Measurements from ENCODE around the gene ZNF888. TPM values are rescaled to one million over a fixed set of nuclear protein-coding genes. Genes with fewer than 3 reads are reported as not detected.
"Not testable (repeated sequence)": the region's sequence is repeated elsewhere in the genome, so short reads cannot be mapped to it uniquely, and the experiment has no call there.

ZNF888 gene
- total RNA-seq, 1 donor from 2014 or later = 8.9 TPM

- peaks cover 3% of the 10 kb centered on the region for H3K4me1 Mint-ChIP-seq (ENCODE audit: unreplicated experiment)
- peak overlapping the region; percentile 44 for H3K27ac Mint-ChIP-seq
- H3K4me3 Mint-ChIP-seq = no peak overlapping the region
- H3K36me3 Mint-ChIP-seq = peaks cover 52% of the 10 kb centered on the region
- no peaks in the 10 kb centered on the region for H3K27me3 Mint-ChIP-seq
- no peaks in the 10 kb centered on the region for H3K9me3 Mint-ChIP-seq
- no peak for TF ChIP-seq CTCF (conservative IDR thresholded peaks at IDR 0.05)
- DNase-seq (ENCODE audit: extremely low spot score, unreplicated experiment) = no peak
Measured at GRCh38 chr19:52889931-52890330, 33.3 kb downstream of the ZNF888 start.

GRCh38 chr19:52889076-52889475 is 34.2 kb downstream of the ZNF888 start:
- H3K36me3 Mint-ChIP-seq = peaks cover 56% of the 10 kb centered on the region
- no peak overlapping the region for H3K27ac Mint-ChIP-seq
- H3K4me3 Mint-ChIP-seq = no peak overlapping the region
- no peak for DNase-seq (ENCODE audit: extremely low spot score, unreplicated experiment)
- H3K9me3 Mint-ChIP-seq = no peaks in the 10 kb centered on the region
- no peaks in the 10 kb centered on the region for H3K27me3 Mint-ChIP-seq
- TF ChIP-seq CTCF (conservative IDR thresholded peaks at IDR 0.05) = no peak
- H3K4me1 Mint-ChIP-seq (ENCODE audit: unreplicated experiment) = no peaks in the 10 kb centered on the region

GRCh38 chr19:52880895-52881389 is 42.3 kb downstream of the ZNF888 start:
- TF ChIP-seq CTCF (conservative IDR thresholded peaks at IDR 0.05) = no peak
- Mint-ChIP-seq H3K9me3 (peaks cover 19% of the 10 kb centered on the region), H3K27ac (no peak overlapping the region), H3K27me3 (no peaks in the 10 kb centered on the region), H3K36me3 (peaks cover 70% of the 10 kb centered on the region), H3K4me1 (ENCODE audit: unreplicated experiment) (no peaks in the 10 kb centered on the region), H3K4me3 (no peak overlapping the region)
- DNase-seq (ENCODE audit: extremely low spot score, unreplicated experiment) = no peak

- not testable (repeated sequence) for H3K27me3 Mint-ChIP-seq; H3K4me1 Mint-ChIP-seq (ENCODE audit: unreplicated experiment); H3K4me3 Mint-ChIP-seq; DNase-seq (ENCODE audit: extremely low spot score, unreplicated experiment); H3K9me3 Mint-ChIP-seq
- H3K36me3 Mint-ChIP-seq = peaks cover 21% of the 10 kb centered on the region
- H3K27ac Mint-ChIP-seq = peak overlapping the region; percentile 12
Measured at GRCh38 chr19:52872996-52873395, 50.2 kb downstream of the ZNF888 start.

GRCh38 chr19:52871466-52871865 is 51.8 kb downstream of the ZNF888 start:
- H3K4me3 Mint-ChIP-seq = no peak overlapping the region
- no peak for DNase-seq (ENCODE audit: extremely low spot score, unreplicated experiment)
- H3K36me3 Mint-ChIP-seq = peaks cover 15% of the 10 kb centered on the region
- H3K9me3 Mint-ChIP-seq = no peaks in the 10 kb centered on the region
- no peak for TF ChIP-seq CTCF (conservative IDR thresholded peaks at IDR 0.05)
- no peaks in the 10 kb centered on the region for H3K27me3 Mint-ChIP-seq
- no peaks in the 10 kb centered on the region for H3K4me1 Mint-ChIP-seq (ENCODE audit: unreplicated experiment)
- H3K27ac Mint-ChIP-seq = no peak overlapping the region

- not testable (repeated sequence) for H3K4me1 Mint-ChIP-seq (ENCODE audit: unreplicated experiment); H3K27ac Mint-ChIP-seq; H3K27me3 Mint-ChIP-seq; H3K9me3 Mint-ChIP-seq; DNase-seq (ENCODE audit: extremely low spot score, unreplicated experiment); H3K4me3 Mint-ChIP-seq
- H3K36me3 Mint-ChIP-seq = peaks cover 12% of the 10 kb centered on the region
Measured at GRCh38 chr19:52868031-52868430, 55.2 kb downstream of the ZNF888 start.

- H3K4me3 Mint-ChIP-seq = peak within 1 kb of the TSS; percentile 97
- H3K9me3 Mint-ChIP-seq, H3K27me3 Mint-ChIP-seq, H3K36me3 Mint-ChIP-seq: not testable (repeated sequence)
- peak within 1 kb of the TSS; percentile 85 for H3K27ac Mint-ChIP-seq
- DNase-seq (ENCODE audit: extremely low spot score, unreplicated experiment) = peak; percentile 82
- H3K4me1 Mint-ChIP-seq (ENCODE audit: unreplicated experiment) = peaks cover 18% of the 10 kb centered on the region
Measured at GRCh38 chr19:52857378-52858191, 65.6 kb downstream of the ZNF888 start, which contains the start of gene ZNF468. ZNF468 (minus strand) TSS chr19:52857619; CDS start chr19:52854272, 3,347 bp downstream.

- peaks cover 18% of the 10 kb centered on the region for H3K4me1 Mint-ChIP-seq (ENCODE audit: unreplicated experiment)
- not testable (repeated sequence) for H3K27me3 Mint-ChIP-seq; H3K9me3 Mint-ChIP-seq; H3K36me3 Mint-ChIP-seq; DNase-seq (ENCODE audit: extremely low spot score, unreplicated experiment)
- peak overlapping the region; percentile 97 for H3K4me3 Mint-ChIP-seq
- H3K27ac Mint-ChIP-seq = peak overlapping the region; percentile 85
Measured at GRCh38 chr19:52856540-52857377, 66.5 kb downstream of the ZNF888 start.

Measured in type B pancreatic cell (in vitro differentiated cells).